Stimulated activated CD4-positive, alpha-beta T cell treated with anti-CD3 and anti-CD28 coated beads, TNF-alpha, amount 100 ng/mL, for 4 hours (primary cell): Measurements from ENCODE around the gene ENDOD1.

Source experiments
- DNase-seq, 3 experiments: peaks; one replicate each; pipeline ENCODE4 v3.0.0-alpha.2; 2020; ENCODE audit warnings: low read depth in 3 of 3

Gene ENDOD1

DNA sequence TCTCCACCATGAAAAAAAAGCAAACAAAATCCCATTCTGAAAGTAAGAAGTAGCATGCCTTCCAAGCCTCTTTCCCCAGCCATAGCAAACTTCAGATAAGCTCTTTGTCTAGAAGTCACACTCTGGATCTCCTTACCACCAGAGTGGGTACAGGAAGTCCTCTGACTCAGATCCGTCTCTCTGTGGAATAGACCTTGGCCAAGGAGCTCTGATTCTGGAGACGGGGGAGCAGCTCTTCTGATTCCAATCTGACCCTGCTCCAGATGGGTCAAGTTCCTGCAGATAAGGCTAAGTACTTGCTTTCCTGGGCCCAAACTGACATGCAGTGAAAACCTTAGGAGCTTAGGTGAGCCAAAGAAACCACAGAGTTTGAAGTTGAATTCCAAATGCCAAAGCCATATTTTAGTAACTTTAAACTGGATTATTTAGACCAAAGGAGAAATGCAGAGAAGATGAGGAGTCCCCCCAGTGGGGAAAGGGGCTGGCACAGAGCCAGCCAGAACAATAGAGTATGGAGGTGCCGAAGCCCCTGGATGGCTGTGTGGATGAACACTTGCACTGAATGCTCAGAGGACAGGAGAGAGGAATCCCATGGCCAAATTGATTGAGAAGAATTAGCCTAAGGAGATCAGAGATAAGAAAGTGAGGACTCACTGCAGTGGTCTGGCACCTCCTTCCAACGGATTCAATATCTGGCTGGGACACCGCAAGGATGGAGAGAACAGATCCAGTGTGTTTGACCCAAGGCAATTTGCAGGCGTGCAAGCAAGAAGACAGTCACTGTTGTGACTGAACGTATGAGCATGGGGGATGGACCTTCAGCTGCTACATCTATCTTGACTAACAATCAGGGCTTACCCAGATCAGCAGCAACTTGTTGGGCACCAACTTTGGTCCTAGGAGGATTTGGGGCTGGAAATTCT is 54.9 kb downstream of the ENDOD1 start:
- DNase-seq: no peak

DNA sequence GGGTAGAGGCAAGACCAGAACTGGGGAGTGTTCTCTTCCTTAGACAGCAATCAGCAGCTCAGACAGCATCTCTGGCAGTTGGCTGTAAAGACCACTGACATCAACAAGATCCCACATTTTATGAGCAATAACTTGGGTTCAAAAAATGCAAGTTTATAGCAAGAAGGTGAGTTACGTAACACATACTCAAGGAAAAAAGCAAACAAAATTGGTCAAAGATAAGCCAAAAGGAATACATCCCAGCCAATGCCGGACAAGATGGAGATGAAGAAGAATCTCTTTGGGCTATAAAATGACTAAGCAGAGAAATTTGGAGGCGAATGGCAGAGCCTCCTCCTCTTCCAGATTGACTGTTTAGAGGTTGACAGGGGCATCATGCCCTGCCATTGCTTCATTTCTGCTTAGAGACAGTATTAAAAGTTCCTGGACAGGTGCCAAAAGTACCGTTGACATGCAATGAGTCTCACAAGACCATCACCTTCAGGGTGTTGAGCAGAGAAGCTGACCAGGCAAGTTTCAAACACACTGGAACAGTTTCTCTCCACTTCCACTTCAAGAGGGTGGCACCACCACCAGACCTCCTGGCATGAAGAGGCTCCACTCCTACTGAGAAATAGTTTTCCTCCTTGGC is 55.9 kb downstream of the ENDOD1 start:
- DNase-seq: no peak

DNA sequence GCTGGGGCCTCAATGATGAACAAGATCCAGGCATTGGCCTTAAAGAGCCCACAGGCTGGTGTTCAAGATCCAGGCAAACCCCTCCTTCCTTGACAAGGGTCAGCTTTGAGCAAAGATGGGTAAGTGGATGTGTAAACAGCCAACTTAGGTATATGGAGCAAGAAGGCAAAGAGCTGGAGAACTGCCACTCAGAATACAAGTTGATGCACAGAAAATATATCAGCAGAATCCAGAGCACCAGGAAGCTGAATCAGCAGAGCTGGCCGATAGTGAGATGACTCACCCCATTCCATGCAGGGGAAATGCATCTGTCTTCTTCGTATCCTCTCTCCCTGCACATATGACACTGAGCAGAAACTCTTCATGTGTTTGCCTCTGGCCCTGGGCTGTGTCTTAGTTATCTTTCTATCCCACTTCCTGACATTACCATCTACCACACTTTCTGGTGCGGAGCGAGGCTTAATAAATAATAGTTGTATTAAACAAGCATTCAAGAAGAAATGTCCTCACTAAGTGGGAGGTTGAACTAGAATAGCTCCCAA is 57.8 kb downstream of the ENDOD1 start:
- no peak for DNase-seq

DNA sequence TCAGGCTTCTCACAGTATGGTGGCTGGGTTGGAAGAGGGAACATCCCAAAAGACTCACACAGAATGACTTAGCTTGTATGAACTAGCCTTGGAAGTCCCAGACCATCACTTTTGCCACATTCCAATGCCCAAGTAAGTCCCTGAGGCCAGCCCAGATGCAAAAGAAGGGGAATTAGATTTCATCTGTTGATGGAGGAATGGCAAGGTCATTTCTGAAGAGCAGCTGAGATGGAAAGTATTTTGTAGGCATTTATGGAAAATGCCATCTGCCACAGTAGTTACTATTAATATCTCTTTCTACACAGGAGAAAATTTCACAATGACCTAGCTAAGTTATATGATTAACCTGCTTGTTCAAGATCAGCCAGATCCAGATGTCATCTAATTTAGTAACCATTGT is 58.8 kb downstream of the ENDOD1 start:
- DNase-seq: no peak

DNA sequence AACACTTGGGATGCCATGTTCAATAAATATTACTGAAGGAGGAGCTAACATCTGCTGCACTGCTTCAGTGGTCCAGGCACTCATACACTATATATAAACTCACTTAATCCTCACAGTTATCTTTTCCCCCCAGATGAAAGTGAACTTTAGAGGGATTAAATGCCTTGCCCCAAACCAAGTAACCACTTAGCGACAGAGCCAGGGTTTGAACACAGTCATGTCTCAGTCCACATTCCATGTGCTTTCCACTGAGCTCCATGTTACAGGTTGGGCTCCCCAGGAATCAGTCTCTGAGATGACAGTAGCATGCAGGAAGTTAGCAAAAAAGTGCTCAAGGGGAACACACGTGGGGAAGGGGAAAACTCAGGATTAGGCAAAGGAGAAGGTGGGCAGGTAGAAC is 59.3 kb downstream of the ENDOD1 start:
- no peak for DNase-seq

DNA sequence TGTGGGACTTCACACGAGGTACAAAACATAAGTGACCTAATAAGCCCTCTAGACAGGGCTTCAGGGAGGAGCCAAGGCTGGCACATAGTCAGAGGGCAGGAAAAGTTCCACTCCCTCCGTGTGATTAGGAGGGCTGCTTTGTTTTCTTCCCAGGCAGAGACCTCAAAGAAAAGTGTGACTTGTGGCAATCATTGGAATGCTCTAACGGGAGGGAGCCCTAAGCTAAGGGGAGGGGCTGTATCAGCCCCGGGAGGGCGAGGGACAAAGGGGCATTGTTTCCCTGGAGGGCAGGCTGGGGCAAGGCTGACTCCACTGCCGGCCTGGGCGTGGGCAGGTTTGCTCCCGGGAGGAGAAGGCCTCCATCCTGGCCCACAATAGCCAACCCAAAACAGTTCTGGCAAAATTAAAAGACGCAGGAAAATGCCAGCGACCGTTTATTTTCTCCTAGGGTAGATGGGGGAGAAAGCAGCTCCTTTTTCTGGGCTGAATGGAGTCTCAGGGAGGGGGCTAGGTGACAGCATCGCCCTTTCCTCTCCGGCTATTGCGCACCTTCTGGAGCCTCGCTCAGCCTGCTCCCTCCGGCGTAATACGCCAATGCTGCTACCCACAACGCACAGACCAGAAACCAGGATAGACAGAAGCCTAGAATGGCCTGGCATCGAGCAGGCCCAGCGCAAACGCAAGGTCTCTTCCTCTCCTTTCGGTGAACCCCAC is 60.2 kb downstream of the ENDOD1 start:
- no peak for DNase-seq

DNA sequence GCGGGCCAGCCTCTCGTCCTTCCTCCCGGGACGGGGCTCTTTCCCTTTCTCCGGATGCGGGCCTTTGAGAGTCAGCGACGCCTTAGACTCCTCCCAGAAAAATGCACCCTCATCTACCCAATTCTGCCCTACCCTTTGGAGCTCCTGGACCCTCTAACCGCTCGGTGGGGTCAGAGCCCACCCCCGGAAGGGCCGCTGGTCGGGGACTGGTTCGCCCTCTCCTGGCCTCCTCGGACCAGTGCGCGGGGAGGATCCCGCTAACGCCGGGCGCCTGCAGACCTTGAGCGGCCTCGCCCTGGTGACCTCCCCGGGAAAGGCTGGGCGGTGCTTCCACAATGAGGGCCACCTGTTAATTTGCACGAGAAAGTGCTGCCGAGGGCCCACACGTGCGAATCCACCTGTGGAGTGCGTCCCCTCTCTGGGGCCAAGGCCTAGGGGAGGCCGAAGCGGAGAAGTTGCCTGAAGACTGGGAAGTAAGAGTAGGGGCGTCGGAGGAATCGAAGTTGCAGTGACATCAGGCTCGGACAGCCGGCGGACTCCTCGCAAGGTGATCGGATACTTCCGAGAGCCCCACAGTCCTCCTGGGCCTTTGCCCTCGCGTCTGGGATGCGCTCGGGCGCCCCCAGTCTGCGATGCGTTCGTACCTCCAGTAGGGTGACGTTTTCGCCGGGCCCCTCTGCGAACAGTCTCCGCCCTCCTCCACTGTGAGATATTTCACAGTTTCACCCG is 61.5 kb downstream of the ENDOD1 start:
- DNase-seq: peak; percentile 74 to 88 (median 86)

DNA sequence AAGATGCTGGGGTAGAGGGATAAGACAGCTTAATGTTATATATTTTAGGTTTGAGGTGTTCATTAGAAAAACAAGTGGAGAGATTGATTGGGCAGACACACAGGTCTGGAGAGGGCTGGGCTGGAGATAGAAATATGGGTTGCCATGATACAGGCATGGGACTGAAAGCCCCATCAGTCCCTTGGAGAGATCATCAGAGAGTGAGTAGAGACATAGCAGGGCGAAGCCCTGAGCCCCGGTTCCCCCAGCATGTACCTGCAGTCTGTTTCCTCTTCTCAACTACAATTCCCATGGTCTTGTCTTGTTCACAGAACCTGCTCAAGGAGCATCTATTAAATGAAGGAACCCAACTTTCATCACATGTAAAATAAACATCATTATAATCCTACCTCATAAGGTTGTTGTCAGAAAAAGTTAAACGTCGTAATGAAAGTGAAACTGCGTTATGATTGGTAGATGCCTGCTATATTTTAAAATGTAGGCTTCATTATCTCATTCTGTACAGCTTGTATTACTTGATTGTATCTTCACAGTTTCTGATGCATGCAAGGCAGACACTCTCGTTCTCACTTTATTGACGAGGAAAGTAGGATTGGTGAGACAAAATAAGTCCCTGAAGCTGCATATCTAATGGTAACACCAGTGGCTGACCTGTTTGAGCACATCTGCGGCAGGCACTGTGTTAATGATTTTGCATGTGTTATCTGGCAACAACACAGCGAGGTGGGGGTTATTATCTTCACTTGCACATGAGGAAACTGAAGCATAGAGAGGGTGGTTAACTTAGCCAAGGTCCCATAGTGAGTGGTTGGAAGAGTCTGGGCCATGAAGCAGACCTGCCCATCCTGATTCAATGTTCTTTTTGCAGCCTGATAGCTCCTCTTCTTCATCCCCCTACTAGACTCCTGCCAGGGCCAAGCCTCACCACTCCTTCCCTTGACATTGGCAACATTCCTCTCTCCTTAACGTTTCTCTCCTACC is 63.5 kb downstream of the ENDOD1 start:
- no peak for DNase-seq

DNA sequence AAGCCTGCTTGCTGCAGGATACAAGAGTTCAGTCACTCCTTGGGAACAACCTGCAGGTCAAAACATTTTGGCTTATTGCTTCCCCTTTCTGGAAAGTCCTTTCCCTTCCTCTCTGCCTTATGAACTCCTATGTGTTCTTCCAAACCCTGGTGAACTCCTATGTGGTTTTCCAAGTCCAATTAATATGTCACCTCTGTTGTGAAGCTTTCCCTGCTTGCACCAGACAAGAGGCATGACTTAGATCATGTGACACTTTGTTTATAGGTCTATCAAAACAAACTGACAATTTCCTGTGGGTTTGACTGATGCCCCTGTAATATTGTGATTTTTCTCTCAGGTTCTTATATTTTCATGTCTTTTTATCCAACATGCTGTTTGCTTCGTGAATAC is 64.2 kb downstream of the ENDOD1 start:
- no peak for DNase-seq

DNA sequence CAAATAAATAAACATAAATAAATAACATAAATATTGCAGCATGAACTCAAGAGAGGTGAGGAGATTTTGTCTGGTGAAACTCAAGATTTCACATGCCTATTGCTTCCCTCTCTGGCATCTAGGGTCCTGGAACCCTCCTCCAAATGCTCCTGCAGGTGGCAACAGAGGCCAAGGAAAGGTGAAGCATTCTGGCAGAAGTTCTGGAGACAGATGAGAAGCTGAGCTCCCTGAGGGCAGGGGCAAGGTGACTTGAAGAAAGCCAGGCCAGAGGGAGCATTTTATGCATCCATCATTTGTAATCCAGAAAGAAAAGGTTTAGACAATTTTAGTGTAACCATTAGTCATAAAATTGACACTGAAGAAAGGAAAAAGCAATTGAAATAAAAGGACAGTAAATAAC is 64.9 kb downstream of the ENDOD1 start:
- peak in 2 of 3 experiments; percentile 34 to 48 for DNase-seq

DNA sequence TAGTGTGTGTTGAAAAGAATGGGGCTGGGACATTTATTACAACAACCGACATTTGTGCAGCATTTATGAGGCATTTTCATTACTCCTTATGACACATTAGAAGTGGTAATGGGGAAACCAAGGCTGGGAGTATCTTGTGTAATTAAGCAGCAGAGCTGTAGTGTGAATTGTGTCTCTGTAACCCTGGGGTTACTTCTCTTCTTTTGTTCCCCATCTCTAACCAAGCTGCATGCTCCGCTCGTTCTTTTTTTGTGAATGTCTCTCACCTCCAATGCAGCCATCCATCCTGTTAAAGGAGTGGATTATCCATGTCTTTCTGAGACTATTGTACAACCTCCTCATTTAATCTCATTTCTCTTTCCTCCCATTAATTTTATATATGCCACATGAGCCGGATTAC is 65.7 kb downstream of the ENDOD1 start:
- no peak for DNase-seq

DNA sequence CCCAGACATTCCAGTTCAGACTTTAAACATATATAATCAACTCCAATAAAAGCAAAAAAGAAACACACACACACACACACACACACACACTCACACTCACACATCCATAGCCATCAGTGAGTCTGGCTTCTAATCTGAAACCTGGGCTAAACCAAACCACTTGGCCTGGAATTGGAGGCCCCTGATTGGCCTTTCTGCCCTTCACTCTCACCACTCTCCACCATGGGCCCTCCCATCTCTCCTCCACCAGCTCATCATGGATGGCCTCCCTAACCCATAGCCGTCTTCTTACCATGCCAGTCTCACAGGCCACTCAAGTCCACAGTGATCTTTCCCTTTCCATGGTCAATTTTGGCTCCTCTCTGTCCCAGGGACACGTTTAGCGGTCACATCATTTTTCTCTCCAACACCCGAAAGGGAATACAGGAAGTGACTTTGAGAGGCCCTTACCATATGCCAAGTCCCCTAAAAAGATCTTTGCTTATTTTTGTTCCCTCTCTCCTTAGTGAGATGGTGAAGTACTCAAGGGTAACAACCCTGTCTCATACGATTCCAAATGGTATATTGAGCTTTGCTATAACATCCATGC is 66.6 kb downstream of the ENDOD1 start:
- DNase-seq: no peak

DNA sequence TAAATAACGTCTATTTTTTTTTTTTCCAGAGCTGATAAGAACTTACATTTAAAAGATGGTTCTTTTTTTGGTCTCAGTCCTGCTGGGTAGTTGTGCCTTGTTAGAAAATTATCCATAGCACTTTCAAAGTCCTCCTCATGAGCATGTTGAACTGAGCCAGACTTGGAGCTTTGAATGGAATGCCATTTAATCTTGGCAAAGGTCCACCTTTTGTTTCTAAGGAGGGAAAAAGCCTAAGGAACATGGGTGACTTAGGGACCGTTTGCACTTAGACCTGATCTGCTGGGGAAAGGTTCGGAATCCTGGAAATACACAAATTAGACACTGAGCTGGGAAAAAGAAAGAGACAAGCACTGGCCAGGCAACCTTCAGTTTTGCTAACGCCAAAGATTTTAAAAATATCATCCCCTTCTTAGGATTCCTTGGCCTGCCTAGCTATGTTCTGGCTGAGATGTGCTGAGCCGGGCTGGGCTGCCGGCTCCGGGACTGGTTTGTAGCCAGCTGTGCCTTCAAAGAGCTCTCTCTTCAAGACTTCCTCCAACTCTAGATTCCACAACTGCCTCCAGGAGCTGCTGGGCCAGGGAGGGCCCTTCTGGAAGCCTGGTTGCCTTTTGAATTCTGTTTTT is 67.4 kb downstream of the ENDOD1 start:
- no peak for DNase-seq

DNA sequence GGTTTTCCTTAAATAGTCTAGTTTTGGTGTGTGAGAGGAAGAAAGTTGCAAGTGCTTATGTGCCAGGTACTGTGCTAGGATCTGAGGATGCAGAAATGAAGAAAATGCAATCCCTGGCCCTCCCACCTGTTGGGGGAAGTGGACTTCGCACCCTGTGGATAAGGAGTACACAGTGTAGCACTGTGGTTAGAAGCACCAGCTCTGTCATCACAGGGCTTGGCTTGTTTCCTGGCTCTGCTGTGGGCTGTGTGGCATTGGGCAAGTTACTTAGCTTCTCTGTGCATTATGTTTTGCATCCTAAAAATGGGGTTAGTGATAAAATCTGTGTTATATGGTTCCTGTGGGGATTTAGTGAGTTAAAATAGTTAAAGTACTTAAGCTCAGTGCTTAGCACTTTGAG is 68.2 kb downstream of the ENDOD1 start:
- no peak for DNase-seq

DNA sequence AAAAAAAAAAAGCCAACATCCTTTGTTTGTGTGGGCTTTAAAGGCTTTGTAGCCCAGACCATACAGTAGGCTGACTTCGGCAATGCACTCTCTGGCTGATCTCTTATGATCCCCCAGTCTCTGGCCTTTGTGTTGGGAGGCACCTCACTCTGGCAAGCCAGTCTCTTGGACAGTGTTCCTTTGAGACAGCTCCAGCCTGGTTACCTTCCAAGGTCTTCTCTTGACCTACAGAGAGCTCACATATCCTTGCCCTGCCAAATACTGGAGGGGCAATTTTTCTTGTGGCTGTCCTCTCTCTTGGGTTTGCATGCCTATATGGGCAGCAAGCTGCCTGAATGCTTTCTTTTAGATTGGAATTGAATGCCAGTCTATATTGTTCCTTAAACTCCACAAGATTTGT is 71.6 kb downstream of the ENDOD1 start:
- DNase-seq: no peak

DNA sequence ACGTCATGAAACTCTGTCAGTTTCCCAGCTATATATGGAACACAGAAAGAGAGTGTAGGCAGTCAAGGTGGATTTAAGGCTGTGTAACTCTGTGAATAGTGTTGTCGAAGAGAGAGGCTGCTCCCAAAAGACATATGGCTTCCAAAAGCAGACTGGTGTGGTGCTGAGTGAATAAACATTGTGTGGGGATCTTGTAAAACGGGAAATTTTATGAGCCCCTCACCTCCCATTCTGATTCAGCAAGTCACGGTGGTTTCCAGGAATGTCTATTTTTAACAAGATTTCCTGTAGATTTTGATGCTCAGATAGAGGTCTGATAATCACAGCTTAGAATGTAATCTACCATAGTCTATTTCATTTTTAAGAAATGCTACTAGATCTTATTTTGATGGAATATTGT is 73.5 kb downstream of the ENDOD1 start:
- DNase-seq: no peak

DNA sequence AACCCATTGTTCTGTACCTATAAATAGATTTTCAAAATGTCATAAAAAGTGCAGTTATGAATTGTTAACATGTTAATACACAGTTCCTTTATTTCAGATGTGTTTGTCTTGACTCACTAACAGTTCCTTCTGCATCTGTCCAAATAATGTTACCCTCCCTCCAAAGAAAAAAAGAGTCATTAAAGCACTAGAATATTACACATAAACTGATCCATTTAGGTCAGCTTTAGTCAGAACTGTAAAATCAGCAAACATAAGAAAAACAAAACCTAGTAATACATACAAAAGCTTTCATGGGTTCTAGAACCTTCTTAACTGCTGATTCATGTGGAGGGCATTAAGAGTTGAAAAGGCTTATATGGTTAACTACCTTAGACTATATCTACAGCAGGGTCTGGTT is 76.0 kb downstream of the ENDOD1 start:
- DNase-seq: no peak

DNA sequence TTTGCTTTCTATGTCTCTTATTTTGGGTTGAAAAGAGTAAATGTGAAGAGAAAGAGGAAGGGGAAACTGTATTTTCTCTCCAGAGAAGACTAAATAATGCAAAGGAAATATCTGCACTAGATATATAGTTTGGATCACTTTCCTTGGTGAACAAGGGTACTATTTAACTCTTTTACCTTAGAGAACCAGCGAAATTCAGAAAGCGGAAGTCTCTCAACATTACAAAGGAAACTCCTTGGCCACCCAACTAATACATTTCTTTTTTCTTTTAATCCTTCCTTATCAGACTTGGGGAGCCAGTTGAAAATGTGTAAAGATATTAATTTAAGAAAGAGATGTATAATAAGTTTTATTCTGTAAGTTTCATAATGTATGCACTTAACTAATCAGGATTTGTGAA is 77.1 kb downstream of the ENDOD1 start:
- DNase-seq: no peak

DNA sequence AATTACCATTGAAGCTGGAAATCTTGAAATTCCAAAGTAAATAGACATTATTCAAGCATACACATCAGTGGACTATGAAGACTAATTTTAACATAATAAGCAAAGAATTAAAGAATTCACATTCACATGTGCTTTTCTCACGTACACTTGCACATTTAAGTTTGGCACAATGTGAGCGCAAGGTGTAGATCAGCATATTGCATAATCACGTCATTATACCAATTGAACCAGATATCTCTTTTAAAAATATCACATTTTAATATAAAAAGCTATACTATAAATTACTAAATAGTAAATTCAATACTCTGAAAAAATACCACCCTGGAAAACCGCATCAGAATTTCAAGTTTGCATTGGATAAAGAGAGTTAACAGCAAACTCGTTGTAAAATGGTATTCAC is 80.6 kb downstream of the ENDOD1 start:
- no peak for DNase-seq
